Measurements from ENCODE around the gene EPM2AIP1. TPM values are rescaled to one million over a fixed set of nuclear protein-coding genes. Genes with fewer than 3 reads are reported as not detected.

The EPM2AIP1 gene
- total RNA-seq, 1 donor from 2014 or later: 51.4 TPM

DNA sequence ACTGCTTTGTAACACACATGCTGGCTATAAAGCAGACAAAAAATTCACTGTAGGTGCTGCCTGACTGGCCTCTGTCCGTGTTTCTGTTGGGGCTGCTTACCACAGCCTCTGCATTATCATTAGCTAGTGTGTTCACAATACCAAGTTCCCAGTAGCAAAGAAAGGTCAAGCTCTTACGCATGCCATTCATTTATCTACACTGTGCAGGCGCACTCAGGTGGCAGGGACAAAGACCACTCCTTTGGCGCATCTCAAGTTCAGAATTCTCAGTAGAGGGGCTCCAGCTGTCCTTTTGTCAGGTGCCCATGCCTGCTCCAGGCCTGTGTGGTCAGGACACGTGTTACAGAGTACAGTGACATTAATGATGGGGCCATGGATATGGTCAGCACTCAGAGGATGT is 22.7 kb upstream of the EPM2AIP1 start:
- no peak overlapping the region for H3K4me2 ChIP-seq
- no peaks in the 10 kb centered on the region for H3K4me1 Mint-ChIP-seq
- H3K27me3 Mint-ChIP-seq (ENCODE audit: insufficient read depth, low read depth): peaks cover 4% of the 10 kb centered on the region
- H3K27ac ChIP-seq: no peak overlapping the region
- H3K9me3 ChIP-seq (ENCODE audit: low read depth): no peaks in the 10 kb centered on the region
- TF ChIP-seq, protein P1, sequence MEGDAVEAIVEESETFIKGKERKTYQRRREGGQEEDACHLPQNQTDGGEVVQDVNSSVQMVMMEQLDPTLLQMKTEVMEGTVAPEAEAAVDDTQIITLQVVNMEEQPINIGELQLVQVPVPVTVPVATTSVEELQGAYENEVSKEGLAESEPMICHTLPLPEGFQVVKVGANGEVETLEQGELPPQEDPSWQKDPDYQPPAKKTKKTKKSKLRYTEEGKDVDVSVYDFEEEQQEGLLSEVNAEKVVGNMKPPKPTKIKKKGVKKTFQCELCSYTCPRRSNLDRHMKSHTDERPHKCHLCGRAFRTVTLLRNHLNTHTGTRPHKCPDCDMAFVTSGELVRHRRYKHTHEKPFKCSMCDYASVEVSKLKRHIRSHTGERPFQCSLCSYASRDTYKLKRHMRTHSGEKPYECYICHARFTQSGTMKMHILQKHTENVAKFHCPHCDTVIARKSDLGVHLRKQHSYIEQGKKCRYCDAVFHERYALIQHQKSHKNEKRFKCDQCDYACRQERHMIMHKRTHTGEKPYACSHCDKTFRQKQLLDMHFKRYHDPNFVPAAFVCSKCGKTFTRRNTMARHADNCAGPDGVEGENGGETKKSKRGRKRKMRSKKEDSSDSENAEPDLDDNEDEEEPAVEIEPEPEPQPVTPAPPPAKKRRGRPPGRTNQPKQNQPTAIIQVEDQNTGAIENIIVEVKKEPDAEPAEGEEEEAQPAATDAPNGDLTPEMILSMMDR (IDR thresholded peaks at IDR 0.05): no peak
- no peak for TF ChIP-seq EZH2phosphoT487 (IDR thresholded peaks at IDR 0.05)
- no peak for TF ChIP-seq EZH2 (IDR thresholded peaks at IDR 0.05)
- peaks cover 51% of the 10 kb centered on the region for H3K36me3 Mint-ChIP-seq
- no peak overlapping the region for H3K4me3 Mint-ChIP-seq
- no peak for DNase-seq (ENCODE audit: low spot score)
- no peak overlapping the region for H2AFZ ChIP-seq (replicated peaks)
- no peaks in the 10 kb centered on the region for H3K79me2 ChIP-seq (ENCODE audit: low read depth)
- H3K27ac Mint-ChIP-seq: no peak overlapping the region
- H4K20me1 ChIP-seq (ENCODE audit: low read depth): no peaks in the 10 kb centered on the region
- H3K9me3 Mint-ChIP-seq: no peaks in the 10 kb centered on the region
- H3F3A ChIP-seq (ENCODE audit: low read depth): no peaks in the 10 kb centered on the region
- no peaks in the 10 kb centered on the region for H3K27me3 ChIP-seq
- H3K9ac ChIP-seq: no peak overlapping the region
- H3K4me3 ChIP-seq: no peak overlapping the region
- H3K36me3 ChIP-seq: peaks cover 29% of the 10 kb centered on the region
- no peaks in the 10 kb centered on the region for H3K4me1 ChIP-seq

DNA sequence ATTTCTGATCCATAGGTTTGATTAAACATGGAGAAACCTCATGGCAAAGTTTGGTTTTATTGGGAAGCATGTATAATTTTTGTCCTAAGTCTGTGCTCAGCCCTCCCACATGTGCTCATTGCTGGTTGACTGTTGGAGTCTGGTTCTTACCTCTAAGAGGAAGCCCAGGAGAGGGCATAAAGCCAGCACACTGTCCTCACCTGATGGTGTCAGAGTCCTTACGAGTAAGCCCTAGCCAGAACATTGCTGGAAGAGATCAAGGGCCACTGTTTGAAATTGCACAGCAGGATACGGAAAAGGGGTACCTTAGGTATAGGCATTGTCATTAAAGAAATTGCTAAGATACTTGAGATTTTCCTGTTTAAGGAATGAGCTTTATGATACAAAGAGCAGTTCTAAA is 21.7 kb upstream of the EPM2AIP1 start:
- Histone ChIP-seq H4K20me1 (ENCODE audit: low read depth) (no peaks in the 10 kb centered on the region), H3K4me1 (no peaks in the 10 kb centered on the region), H3K36me3 (peaks cover 29% of the 10 kb centered on the region), H3K27ac (no peak overlapping the region), H3K4me3 (no peak overlapping the region), H3K27me3 (no peaks in the 10 kb centered on the region), H3F3A (ENCODE audit: low read depth) (no peaks in the 10 kb centered on the region), H3K79me2 (ENCODE audit: low read depth) (no peaks in the 10 kb centered on the region), H3K4me2 (no peak overlapping the region), H3K9me3 (ENCODE audit: low read depth) (no peaks in the 10 kb centered on the region), H2AFZ (replicated peaks) (no peak overlapping the region), H3K9ac (no peak overlapping the region)
- no peak overlapping the region for H3K27ac Mint-ChIP-seq
- H3K9me3 Mint-ChIP-seq: no peaks in the 10 kb centered on the region
- H3K36me3 Mint-ChIP-seq: peaks cover 44% of the 10 kb centered on the region
- peaks cover 4% of the 10 kb centered on the region for H3K27me3 Mint-ChIP-seq (ENCODE audit: insufficient read depth, low read depth)
- no peak overlapping the region for H3K4me3 Mint-ChIP-seq
- no peak for DNase-seq (ENCODE audit: low spot score)
- TF ChIP-seq EZH2 (IDR thresholded peaks at IDR 0.05) (no peak), EZH2phosphoT487 (IDR thresholded peaks at IDR 0.05) (no peak)
- TF ChIP-seq, protein P1 (IDR thresholded peaks at IDR 0.05): no peak
- H3K4me1 Mint-ChIP-seq: no peaks in the 10 kb centered on the region

DNA sequence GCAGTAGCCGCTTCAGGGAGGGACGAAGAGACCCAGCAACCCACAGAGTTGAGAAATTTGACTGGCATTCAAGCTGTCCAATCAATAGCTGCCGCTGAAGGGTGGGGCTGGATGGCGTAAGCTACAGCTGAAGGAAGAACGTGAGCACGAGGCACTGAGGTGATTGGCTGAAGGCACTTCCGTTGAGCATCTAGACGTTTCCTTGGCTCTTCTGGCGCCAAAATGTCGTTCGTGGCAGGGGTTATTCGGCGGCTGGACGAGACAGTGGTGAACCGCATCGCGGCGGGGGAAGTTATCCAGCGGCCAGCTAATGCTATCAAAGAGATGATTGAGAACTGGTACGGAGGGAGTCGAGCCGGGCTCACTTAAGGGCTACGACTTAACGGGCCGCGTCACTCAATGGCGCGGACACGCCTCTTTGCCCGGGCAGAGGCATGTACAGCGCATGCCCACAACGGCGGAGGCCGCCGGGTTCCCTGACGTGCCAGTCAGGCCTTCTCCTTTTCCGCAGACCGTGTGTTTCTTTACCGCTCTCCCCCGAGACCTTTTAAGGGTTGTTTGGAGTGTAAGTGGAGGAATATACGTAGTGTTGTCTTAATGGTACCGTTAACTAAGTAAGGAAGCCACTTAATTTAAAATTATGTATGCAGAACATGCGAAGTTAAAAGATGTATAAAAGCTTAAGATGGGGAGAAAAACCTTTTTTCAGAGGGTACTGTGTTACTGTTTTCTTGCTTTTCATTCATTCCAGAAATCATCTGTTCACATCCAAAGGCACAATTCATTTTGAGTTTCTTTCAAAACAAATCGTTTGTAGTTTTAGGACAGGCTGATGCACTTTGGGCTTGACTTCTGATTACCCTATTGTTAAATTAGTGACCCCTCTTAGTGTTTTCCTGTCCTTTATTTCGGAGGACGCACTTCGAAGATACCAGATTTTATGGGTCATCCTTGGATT is 674 bp upstream of the EPM2AIP1 start, which contains the start of gene MLH1:
Gene MLH1 (plus strand): TSS at position 193 of the 958 bp plus-strand sequence. CDS start 30 bp downstream, at position 223.
- peaks cover 28% of the 10 kb centered on the region for H3K4me1 Mint-ChIP-seq
- DNase-seq (ENCODE audit: low spot score): peak; percentile 99
- H3K4me1 ChIP-seq: peaks cover 35% of the 10 kb centered on the region
- H3K36me3 Mint-ChIP-seq: peaks cover 21% of the 10 kb centered on the region
- H3K27ac ChIP-seq: peak within 1 kb of the TSS; percentile 97
- peak within 1 kb of the TSS; percentile 66 for H3K4me3 ChIP-seq
- H3K9me3 ChIP-seq (ENCODE audit: low read depth): no peaks in the 10 kb centered on the region
- H3K79me2 ChIP-seq (ENCODE audit: low read depth): peaks cover 78% of the 10 kb centered on the region
- peak within 1 kb of the TSS; percentile 95 for H3K9ac ChIP-seq
- no peak for TF ChIP-seq EZH2phosphoT487 (IDR thresholded peaks at IDR 0.05)
- TF ChIP-seq, protein P1 (IDR thresholded peaks at IDR 0.05): no peak
- TF ChIP-seq EZH2 (IDR thresholded peaks at IDR 0.05): no peak
- peak within 1 kb of the TSS; percentile 91 for H3K4me2 ChIP-seq
- H3K36me3 ChIP-seq: peaks cover 19% of the 10 kb centered on the region
- H3K9me3 Mint-ChIP-seq: no peaks in the 10 kb centered on the region
- H3K4me3 Mint-ChIP-seq: no peak within 1 kb of the TSS
- H4K20me1 ChIP-seq (ENCODE audit: low read depth): peaks cover 31% of the 10 kb centered on the region
- no peak within 1 kb of the TSS for H3K27ac Mint-ChIP-seq
- H2AFZ ChIP-seq (replicated peaks): peak within 1 kb of the TSS; percentile 93
- peaks cover 8% of the 10 kb centered on the region for H3F3A ChIP-seq (ENCODE audit: low read depth)
- H3K27me3 Mint-ChIP-seq (ENCODE audit: insufficient read depth, low read depth): peaks cover 2% of the 10 kb centered on the region
- H3K27me3 ChIP-seq: no peaks in the 10 kb centered on the region
